CD4-positive, alpha-beta T cell (primary cell): ENCODE results near the gene SPATA19. TPM values are rescaled to one million over a fixed set of nuclear protein-coding genes. Genes with fewer than 3 reads are reported as not detected.

Experiments used
- ATAC-seq: fragments of 200-7000 bp; cut with Tn5 transposase; one replicate; pipeline ENCODE4 v1.10.0; 2022; ENCODE audit warnings: mild to moderate bottlenecking; ENCODE audit not compliant: poor library complexity
- CTCF ChIA-PET: fragments of 350-600 bp; sonication (Branson Sonifier 250); formaldehyde crosslinking; loops from one replicate; lab custom pipeline; 2021; ENCODE audit warnings: antibody characterized with exemption, inconsistent platforms; lab: Charles Lee
- POLR2A ChIA-PET: fragments of 350-600 bp; sonication (Branson Sonifier 250); formaldehyde crosslinking; loops from one replicate; lab custom pipeline; 2021; ENCODE audit warnings: antibody characterized with exemption, inconsistent platforms; lab: Charles Lee
- DNase-seq, 14 experiments: peaks; one replicate each; pipeline ENCODE4 v3.0.0-alpha.2; 2013 to 2020; ENCODE audit warnings: mixed read lengths in 2 of 14
- H3K27ac ChIP-seq, 2 donors: one replicate each; pipeline versions ENCODE4 v1.5.1 to v1.7.0; 2013; ENCODE audit warnings: low read length in 2 of 2, low read depth in 1 of 2, mild to moderate bottlenecking in 1 of 2
- H3K27me3 ChIP-seq, 2 experiments: 1 replicate in 1 of 2; 2 replicates in 1 of 2; pipeline versions ENCODE4 v1.6.1 to v1.7.0; 2013; ENCODE audit warnings: low read length in 2 of 2, control low read depth in 1 of 2, mild to moderate bottlenecking in 1 of 2, moderate library complexity in 1 of 2; ENCODE audit not compliant: insufficient read depth in 2 of 2, control insufficient read depth in 1 of 2
- H3K36me3 ChIP-seq: one replicate; pipeline ENCODE4 v1.6.1; 2013; ENCODE audit warnings: low read length, control low read depth; ENCODE audit not compliant: insufficient read depth
- H3K4me1 ChIP-seq: one replicate; pipeline ENCODE4 v1.6.1; 2013; ENCODE audit warnings: low read length, control low read depth; ENCODE audit not compliant: insufficient read depth
- H3K4me3 ChIP-seq: one replicate; pipeline ENCODE4 v1.5.1; 2013; ENCODE audit warnings: mild to moderate bottlenecking, low read length, moderate library complexity
- H3K9me3 ChIP-seq, 2 experiments: 1 replicate in 1 of 2; 2 replicates in 1 of 2; pipeline versions ENCODE4 v1.6.1 to v1.7.0; 2013; ENCODE audit warnings: low read length in 2 of 2, mild to moderate bottlenecking in 2 of 2, control low read depth in 1 of 2, moderate library complexity in 1 of 2; ENCODE audit not compliant: control insufficient read depth in 1 of 2, insufficient read depth in 1 of 2
- H3K27ac Mint-ChIP-seq: one replicate; pipeline ENCODE4 v1.8.0; 2020; ENCODE audit warnings: mixed read lengths
- H3K27me3 Mint-ChIP-seq: one replicate; pipeline ENCODE4 v1.8.0; 2021; ENCODE audit warnings: mixed read lengths
- H3K36me3 Mint-ChIP-seq: one replicate; pipeline ENCODE4 v1.8.0; 2021; ENCODE audit warnings: low read depth, mixed read lengths
- H3K4me1 Mint-ChIP-seq: one replicate; pipeline ENCODE4 v1.8.0; 2021; ENCODE audit warnings: low read depth, mixed read lengths
- H3K4me3 Mint-ChIP-seq: one replicate; pipeline ENCODE4 v1.8.0; 2020; ENCODE audit warnings: mild to moderate bottlenecking, mixed read lengths
- H3K9me3 Mint-ChIP-seq: one replicate; pipeline ENCODE4 v1.8.0; 2020; ENCODE audit warnings: mixed read lengths
- intact Hi-C, 2 experiments: fragments of 100-400 bp; cut with DNase I in 1 of 2; cut with micrococcal nuclease in 1 of 2; formaldehyde crosslinking; loops; one replicate each; pipeline versions ENCODE4 v1.15.1 to v1.9.0; 2023 to 2025; cut with DNase I, micrococcal nuclease
- total RNA-seq, 174 experiments: library from RNA in 2 of 174; stranded (reverse) in 2 of 174; gene quantifications; one replicate each; pipeline ENCODE4 v1.2.3 and lab custom pipeline; 2021 to 2026
- TF ChIP-seq, protein P1 (sequence below): fragments of 200-600 bp; IDR thresholded peaks from one replicate; pipeline ENCODE4 v1.8.0; 2022; ENCODE audit warnings: antibody characterized with exemption, mild to moderate bottlenecking

Gene SPATA19
- total RNA-seq, 2 experiments from 2014 or later: not detected

DNA sequence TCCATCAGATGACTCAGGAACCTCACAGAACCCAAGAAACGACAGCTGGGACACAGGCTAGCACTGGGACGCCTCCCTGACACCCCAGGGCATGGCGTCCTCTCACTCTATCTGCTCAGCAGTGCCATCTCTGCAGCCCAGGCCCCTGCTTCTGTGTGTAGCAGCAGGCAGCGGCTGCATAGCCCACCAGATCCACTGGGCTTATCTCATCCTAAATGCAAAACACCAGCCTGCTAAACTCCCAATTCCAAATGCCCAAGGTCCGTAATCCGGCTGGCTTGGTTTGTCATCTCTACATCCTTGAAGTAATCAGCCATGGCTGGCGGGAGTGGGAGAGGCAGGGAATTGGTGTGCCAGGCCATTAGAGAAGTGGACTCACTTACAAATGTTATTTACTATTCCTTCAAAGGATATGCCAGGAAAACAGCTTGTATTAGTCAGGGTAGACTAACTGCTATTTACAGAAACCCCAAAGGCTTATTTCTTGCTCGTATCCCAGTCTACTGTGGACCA is 30.7 kb downstream of the SPATA19 start:
- Mint-ChIP-seq H3K27ac (no peak overlapping the region), H3K9me3 (no peaks in the 10 kb centered on the region), H3K4me3 (no peak overlapping the region), H3K4me1 (no peaks in the 10 kb centered on the region), H3K36me3 (no peaks in the 10 kb centered on the region), H3K27me3 (peaks cover 36% of the 10 kb centered on the region)
- TF ChIP-seq, protein P1, sequence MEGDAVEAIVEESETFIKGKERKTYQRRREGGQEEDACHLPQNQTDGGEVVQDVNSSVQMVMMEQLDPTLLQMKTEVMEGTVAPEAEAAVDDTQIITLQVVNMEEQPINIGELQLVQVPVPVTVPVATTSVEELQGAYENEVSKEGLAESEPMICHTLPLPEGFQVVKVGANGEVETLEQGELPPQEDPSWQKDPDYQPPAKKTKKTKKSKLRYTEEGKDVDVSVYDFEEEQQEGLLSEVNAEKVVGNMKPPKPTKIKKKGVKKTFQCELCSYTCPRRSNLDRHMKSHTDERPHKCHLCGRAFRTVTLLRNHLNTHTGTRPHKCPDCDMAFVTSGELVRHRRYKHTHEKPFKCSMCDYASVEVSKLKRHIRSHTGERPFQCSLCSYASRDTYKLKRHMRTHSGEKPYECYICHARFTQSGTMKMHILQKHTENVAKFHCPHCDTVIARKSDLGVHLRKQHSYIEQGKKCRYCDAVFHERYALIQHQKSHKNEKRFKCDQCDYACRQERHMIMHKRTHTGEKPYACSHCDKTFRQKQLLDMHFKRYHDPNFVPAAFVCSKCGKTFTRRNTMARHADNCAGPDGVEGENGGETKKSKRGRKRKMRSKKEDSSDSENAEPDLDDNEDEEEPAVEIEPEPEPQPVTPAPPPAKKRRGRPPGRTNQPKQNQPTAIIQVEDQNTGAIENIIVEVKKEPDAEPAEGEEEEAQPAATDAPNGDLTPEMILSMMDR: no peak
- peaks cover 2 to 7% of the 10 kb centered on the region in 2 experiments for H3K27me3 ChIP-seq
- no peak overlapping the region for H3K4me3 ChIP-seq
- no peaks in the 10 kb centered on the region for H3K36me3 ChIP-seq
- H3K9me3 ChIP-seq: peaks cover 0 to 14% of the 10 kb centered on the region in 2 experiments
- no peak overlapping the region for H3K27ac ChIP-seq
- ChIA-PET CTCF (no interaction called here), POLR2A (no interaction called here)
- intact Hi-C loops: no loop called here
- no peak for ATAC-seq
- DNase-seq: no peak
- H3K4me1 ChIP-seq: no peaks in the 10 kb centered on the region

DNA sequence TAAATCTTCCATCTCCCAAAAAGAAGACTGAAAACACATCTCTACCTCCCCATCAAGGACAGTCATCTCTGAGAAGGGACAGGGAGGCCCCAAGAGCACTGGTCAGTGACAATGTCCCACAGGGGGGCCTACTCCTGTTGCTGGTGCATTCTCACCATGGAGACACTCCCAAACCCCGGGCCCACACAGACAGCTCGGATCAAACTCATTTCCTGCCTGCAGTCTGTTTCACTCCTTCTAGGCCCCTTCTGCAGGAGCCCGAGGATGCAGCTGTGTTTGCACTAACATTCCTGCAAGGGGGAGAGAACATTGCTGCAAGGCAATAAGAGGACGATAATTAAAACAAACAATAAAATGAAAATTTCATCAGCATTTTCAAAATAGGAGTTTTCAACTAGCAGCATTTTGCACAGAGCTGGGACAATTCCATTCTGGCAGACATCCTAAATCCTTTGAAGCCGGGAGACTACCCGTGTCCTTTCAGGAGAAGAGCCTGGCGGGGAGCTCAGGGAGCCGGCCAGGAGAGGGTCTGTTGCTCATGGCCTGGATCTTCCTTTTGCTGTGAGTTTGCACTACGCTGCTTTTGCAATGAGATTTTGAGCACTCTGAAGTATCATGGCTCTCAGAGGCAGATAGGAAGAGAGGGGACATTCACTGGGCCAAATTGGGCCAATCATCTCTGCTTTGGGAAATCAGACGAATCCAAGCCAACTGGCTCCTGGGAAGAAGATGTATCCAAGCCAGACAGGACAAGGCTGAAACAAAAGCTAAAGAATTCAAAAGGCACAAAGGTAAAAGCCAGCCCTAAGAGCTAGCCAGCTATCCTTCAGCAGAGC is 33.2 kb downstream of the SPATA19 start:
- Mint-ChIP-seq H3K36me3 (no peaks in the 10 kb centered on the region), H3K4me1 (no peaks in the 10 kb centered on the region), H3K4me3 (no peak overlapping the region), H3K27me3 (peaks cover 31% of the 10 kb centered on the region), H3K27ac (no peak overlapping the region), H3K9me3 (no peaks in the 10 kb centered on the region)
- ChIA-PET CTCF (no interaction called here), POLR2A (no interaction called here)
- no peaks in the 10 kb centered on the region for H3K4me1 ChIP-seq
- no peak overlapping the region for H3K27ac ChIP-seq
- ATAC-seq: no peak
- H3K9me3 ChIP-seq: peaks cover 0 to 15% of the 10 kb centered on the region in 2 experiments
- DNase-seq: no peak
- no peaks in the 10 kb centered on the region for H3K36me3 ChIP-seq
- H3K27me3 ChIP-seq: peaks cover 2 to 7% of the 10 kb centered on the region in 2 experiments
- intact Hi-C loops: no loop called here
- TF ChIP-seq, protein P1: no peak
- no peak overlapping the region for H3K4me3 ChIP-seq

DNA sequence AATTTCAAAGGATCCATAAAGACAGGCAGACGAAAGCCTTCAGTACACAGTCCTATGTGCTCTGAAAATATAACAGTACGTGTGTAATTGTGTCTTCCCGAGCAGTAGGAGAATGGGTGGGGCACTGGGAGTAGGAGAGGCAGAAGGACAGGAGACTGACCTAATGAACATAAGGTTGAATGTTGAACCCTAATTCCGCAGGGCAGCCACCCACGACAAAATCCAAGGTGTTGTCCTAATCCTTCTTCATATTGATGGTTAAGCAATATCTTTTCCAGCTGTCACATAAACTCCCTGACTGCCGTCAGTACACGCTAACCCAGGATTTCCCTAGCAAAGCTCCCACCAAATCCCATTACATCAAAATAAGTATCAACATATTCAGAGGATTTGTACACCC is 34.5 kb downstream of the SPATA19 start:
- Mint-ChIP-seq H3K4me1 (no peaks in the 10 kb centered on the region), H3K27me3 (peaks cover 25% of the 10 kb centered on the region), H3K36me3 (no peaks in the 10 kb centered on the region), H3K4me3 (no peak overlapping the region), H3K27ac (no peak overlapping the region), H3K9me3 (no peaks in the 10 kb centered on the region)
- no peak for DNase-seq
- H3K4me3 ChIP-seq: no peak overlapping the region
- TF ChIP-seq, protein P1: no peak
- intact Hi-C loops: no loop called here
- no peaks in the 10 kb centered on the region for H3K4me1 ChIP-seq
- peaks cover 0 to 7% of the 10 kb centered on the region in 2 experiments for H3K27me3 ChIP-seq
- H3K9me3 ChIP-seq: peaks cover 0 to 15% of the 10 kb centered on the region in 2 experiments
- ChIA-PET CTCF (no interaction called here), POLR2A (no interaction called here)
- no peak overlapping the region for H3K27ac ChIP-seq
- no peak for ATAC-seq
- no peaks in the 10 kb centered on the region for H3K36me3 ChIP-seq
